Left ventricle myocardium inferior (tissue), 1 donor: Measurements from ENCODE around the gene HACL1. TPM values are rescaled to one million over a fixed set of nuclear protein-coding genes. Genes with fewer than 3 reads are reported as not detected.
"Not testable (repeated sequence)": the region's sequence is repeated elsewhere in the genome, so short reads cannot be mapped to it uniquely, and the experiment has no call there.

ENCODE experiments used
- DNase-seq: peaks from one replicate; pipeline ENCODE4 v3.0.0-alpha.2; 2020
- H3K27ac ChIP-seq: fragments of 200-600 bp; replicated peaks from 2 replicates; pipeline ENCODE4 v1.8.0; 2021
- H3K27me3 ChIP-seq: fragments of 200-600 bp; 2 replicates; pipeline ENCODE4 v1.8.0; 2021; ENCODE audit warnings: low read depth
- H3K36me3 ChIP-seq: fragments of 200-600 bp; 2 replicates; pipeline ENCODE4 v1.8.0; 2021
- H3K4me1 ChIP-seq: fragments of 200-600 bp; 2 replicates; pipeline ENCODE4 v1.8.0; 2021
- H3K4me3 ChIP-seq: fragments of 200-600 bp; 2 replicates; pipeline ENCODE4 v1.8.0; 2021; ENCODE audit warnings: mild to moderate bottlenecking, moderate library complexity
- H3K9me3 ChIP-seq: fragments of 200-600 bp; replicated peaks from 2 replicates; pipeline ENCODE4 v1.8.0; 2021
- intact Hi-C: fragments of 100-400 bp; cut with micrococcal nuclease; formaldehyde crosslinking; loops from one replicate; pipeline ENCODE4 v1.11.0; 2022
- total RNA-seq: library from RNA; stranded (reverse); fragmentation: NEBNext Ultra II Directional; extraction: Animal tissue kit (Norgen Biotek cat#: 25700); gene quantifications from one replicate; pipeline ENCODE4 v1.2.1, GENCODE V29; 2021
- TF ChIP-seq, protein P1 (sequence below): fragments of 200-600 bp; IDR thresholded peaks from 2 replicates; pipeline ENCODE4 v1.8.0; 2021; ENCODE audit warnings: antibody characterized with exemption, mild to moderate bottlenecking, borderline replicate concordance
- donor health status: DM: no; HTN: yes; CAD: no; lungs with severe emphysema.

The HACL1 gene
- total RNA-seq, 1 donor from 2014 or later = 14.9 TPM

DNA sequence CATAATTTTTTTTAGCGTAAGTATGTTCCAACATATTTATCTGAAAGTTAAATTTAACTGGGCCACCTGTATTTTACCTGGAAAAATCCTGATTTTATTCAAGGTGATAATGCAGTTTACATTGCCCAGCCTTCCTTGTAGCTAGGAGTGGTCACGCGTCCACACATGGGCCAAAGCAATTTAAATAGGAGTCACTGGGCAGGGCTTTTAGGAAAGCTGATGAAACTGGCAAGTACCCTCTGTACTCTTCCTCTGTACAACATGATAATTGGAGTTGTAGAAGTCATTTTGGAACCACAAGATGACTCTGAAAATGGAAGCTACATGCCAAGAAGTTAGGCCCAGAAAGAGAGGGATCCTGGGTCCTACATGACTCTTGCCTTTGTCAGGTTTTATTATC lies 9.6 kb upstream of the HACL1 start:
- no peaks in the 10 kb centered on the region for H3K27me3 ChIP-seq
- intact Hi-C loops = no loop called here
- H3K27ac ChIP-seq = peak overlapping the region; percentile 37
- H3K4me3 ChIP-seq = no peak overlapping the region
- no peaks in the 10 kb centered on the region for H3K9me3 ChIP-seq
- no peak for DNase-seq
- TF ChIP-seq, protein P1, sequence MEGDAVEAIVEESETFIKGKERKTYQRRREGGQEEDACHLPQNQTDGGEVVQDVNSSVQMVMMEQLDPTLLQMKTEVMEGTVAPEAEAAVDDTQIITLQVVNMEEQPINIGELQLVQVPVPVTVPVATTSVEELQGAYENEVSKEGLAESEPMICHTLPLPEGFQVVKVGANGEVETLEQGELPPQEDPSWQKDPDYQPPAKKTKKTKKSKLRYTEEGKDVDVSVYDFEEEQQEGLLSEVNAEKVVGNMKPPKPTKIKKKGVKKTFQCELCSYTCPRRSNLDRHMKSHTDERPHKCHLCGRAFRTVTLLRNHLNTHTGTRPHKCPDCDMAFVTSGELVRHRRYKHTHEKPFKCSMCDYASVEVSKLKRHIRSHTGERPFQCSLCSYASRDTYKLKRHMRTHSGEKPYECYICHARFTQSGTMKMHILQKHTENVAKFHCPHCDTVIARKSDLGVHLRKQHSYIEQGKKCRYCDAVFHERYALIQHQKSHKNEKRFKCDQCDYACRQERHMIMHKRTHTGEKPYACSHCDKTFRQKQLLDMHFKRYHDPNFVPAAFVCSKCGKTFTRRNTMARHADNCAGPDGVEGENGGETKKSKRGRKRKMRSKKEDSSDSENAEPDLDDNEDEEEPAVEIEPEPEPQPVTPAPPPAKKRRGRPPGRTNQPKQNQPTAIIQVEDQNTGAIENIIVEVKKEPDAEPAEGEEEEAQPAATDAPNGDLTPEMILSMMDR = no peak
- H3K4me1 ChIP-seq = peaks cover 34% of the 10 kb centered on the region
- no peaks in the 10 kb centered on the region for H3K36me3 ChIP-seq

DNA sequence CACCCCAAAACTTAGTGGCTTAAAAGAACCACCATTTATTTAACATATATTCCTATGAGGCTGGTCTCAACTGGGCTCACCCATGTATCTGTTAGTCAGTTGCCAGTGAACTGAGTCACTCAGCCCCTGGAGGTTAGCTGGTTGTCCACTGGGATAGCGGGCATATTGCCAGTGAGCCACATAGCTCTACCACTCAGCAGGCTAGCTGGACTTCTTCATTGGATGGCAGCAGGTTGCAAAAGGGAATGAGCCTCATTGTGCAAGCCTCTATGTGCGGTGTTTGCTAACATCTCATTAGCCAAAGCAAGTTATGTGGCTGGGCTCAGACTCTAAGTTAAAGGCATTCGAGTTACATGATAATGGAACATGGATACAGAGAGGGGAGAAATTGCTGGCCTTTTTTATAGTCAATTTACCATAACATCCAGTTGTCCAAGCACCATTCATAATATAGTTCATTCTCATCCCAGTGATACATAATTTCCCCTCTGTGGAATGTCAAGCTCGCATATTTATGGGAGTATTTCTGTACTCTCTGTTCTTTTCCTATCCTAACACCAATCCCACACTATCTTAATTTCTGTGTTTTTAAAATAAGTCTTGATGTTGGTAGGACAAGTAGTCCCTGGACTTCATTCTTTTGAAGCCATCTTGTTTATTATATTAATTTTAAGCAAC lies 8.9 kb upstream of the HACL1 start:
- TF ChIP-seq, protein P1 = no peak
- Histone ChIP-seq H3K4me3 (no peak overlapping the region), H3K9me3 (no peaks in the 10 kb centered on the region), H3K27me3 (no peaks in the 10 kb centered on the region), H3K36me3 (no peaks in the 10 kb centered on the region), H3K27ac (peak overlapping the region; percentile 37), H3K4me1 (peaks cover 34% of the 10 kb centered on the region)
- no peak for DNase-seq
- intact Hi-C loops = no loop called here

DNA sequence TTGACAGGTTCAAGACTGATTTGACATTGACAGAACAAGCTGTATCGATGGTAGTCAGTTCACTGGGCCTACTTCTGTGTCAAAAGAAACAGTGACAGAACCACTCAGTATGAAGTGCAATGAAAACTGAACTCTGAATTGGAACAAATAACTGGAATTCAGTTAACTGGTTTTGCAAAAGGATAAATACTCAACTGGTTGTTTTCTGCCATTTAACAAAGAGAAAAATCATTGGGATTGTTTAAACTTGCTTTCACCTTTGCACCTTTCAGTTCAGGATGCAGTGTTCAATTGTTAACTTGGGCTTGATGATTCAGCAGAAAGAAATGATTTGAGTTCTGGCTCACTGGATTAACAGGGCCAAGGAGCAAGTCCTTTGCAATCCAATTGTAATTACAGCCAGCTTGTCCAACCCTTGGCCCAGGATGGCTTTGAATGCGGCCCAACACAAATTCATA lies 5.1 kb upstream of the HACL1 start:
- Histone ChIP-seq H3K27me3 (no peaks in the 10 kb centered on the region), H3K27ac (peak overlapping the region; percentile 60), H3K36me3 (no peaks in the 10 kb centered on the region), H3K9me3 (no peaks in the 10 kb centered on the region), H3K4me1 (peaks cover 44% of the 10 kb centered on the region), H3K4me3 (no peak overlapping the region)
- TF ChIP-seq, protein P1 = no peak
- DNase-seq = no peak
- intact Hi-C loops = no loop called here

DNA sequence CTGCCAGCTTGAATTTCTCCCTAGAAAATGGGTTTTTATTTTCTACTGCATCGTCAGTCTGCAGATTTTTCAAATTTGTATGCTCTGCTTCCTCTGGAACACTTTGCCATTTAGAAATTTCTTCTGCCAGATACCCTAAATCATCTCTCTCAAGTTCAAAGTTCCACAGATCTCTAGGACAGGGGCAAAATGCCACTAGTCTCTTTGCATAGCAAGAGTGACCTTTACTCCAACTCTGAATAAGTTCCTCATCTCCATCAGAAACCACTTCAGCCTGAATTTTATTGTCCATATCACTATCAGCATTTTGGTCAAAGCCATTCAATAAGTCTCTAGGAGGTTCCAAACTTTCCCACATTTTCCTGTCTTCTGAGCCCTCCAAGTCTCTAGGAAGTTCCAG lies 3.2 kb upstream of the HACL1 start:
- H3K9me3 ChIP-seq, DNase-seq, H3K27ac ChIP-seq, H3K36me3 ChIP-seq, H3K27me3 ChIP-seq, H3K4me3 ChIP-seq, intact Hi-C loops: not testable (repeated sequence)
- peaks cover 49% of the 10 kb centered on the region for H3K4me1 ChIP-seq

DNA sequence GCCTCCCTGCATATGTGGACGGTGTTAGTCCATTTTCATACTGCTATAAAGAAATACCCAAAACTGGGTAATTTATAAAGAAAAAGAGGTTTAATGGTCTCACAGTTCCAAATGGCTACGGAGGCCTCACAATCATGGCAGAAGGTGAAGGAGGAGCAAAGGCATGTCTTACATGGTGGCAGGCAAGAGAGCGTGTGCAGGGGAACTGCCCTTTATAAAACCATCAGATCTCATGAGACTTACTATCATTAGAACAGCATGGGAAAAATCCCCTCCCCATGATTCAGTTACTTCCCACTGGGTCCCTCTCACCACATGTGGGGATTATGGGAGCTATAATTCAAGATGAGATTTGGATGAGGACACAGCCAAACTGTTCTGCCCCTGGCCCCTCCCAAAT lies 1.4 kb upstream of the HACL1 start:
- DNase-seq, intact Hi-C loops, H3K9me3 ChIP-seq, H3K27me3 ChIP-seq, H3K27ac ChIP-seq: not testable (repeated sequence)
- Histone ChIP-seq H3K4me3 (peak overlapping the region; percentile 87), H3K4me1 (peaks cover 43% of the 10 kb centered on the region), H3K36me3 (peaks cover 23% of the 10 kb centered on the region)

DNA sequence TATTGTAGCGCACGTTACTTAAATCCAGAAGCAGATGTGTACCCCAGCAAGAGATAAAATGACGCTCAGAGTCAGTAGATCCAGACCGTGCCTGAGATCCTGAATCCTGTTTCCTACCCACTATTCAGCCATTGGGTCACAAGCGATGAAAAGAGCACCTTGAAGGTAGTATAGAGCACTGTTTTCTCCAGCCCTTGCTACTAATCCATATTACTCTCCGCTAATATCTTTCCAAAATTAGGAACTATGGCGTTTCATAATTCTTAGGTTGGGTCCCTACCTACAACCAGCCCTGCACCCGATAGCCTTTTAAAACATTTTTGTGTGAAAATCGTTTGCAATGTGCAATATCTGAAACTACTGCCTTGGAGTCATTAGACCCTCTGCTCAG lies 772 bp upstream of the HACL1 start:
- peaks cover 29% of the 10 kb centered on the region for H3K36me3 ChIP-seq
- TF ChIP-seq, protein P1 = no peak
- peak overlapping the region; percentile 88 for H3K27ac ChIP-seq
- intact Hi-C loops = no loop called here
- no peaks in the 10 kb centered on the region for H3K9me3 ChIP-seq
- no peak for DNase-seq
- H3K27me3 ChIP-seq = no peaks in the 10 kb centered on the region
- peaks cover 38% of the 10 kb centered on the region for H3K4me1 ChIP-seq
- peak overlapping the region; percentile 87 for H3K4me3 ChIP-seq

DNA sequence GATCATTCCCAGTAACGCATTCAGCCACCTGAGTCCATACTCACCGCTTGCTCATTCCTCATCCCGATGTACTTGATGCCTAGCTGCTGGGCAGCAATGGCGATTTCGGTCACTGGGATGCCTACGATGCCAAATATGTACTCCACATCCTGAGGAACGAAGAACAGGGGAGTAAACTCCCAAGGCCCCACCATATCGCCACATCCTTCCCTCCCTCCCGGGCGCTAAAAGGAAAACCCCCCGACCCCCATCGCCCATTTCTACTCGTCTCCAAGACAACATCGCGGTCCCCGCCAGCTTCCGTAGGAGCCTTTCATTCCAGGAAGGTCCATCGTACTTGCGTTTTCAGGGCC lies 347 bp downstream of the HACL1 start:
- intact Hi-C loops = no loop called here
- TF ChIP-seq, protein P1 = no peak
- H3K36me3 ChIP-seq = peaks cover 36% of the 10 kb centered on the region
- H3K27ac ChIP-seq = peak overlapping the region; percentile 88
- DNase-seq = no peak
- peaks cover 27% of the 10 kb centered on the region for H3K4me1 ChIP-seq
- peak overlapping the region; percentile 87 for H3K4me3 ChIP-seq
- H3K9me3 ChIP-seq = no peaks in the 10 kb centered on the region
- H3K27me3 ChIP-seq = no peaks in the 10 kb centered on the region
